HS-5 (cell line): Measurements from ENCODE around the gene EPB41L4B.
"Not testable (repeated sequence)": the region's sequence is repeated elsewhere in the genome, so short reads cannot be mapped to it uniquely, and the experiment has no call there.

Experiments used
- DNase-seq: peaks from one replicate; pipeline ENCODE4 v3.0.0-alpha.2; 2012; ENCODE audit warnings: low read depth

EPB41L4B gene

GRCh38 chr9:109244179-109245132, 76.4 kb downstream of the EPB41L4B start:
- no peak for DNase-seq

DNA sequence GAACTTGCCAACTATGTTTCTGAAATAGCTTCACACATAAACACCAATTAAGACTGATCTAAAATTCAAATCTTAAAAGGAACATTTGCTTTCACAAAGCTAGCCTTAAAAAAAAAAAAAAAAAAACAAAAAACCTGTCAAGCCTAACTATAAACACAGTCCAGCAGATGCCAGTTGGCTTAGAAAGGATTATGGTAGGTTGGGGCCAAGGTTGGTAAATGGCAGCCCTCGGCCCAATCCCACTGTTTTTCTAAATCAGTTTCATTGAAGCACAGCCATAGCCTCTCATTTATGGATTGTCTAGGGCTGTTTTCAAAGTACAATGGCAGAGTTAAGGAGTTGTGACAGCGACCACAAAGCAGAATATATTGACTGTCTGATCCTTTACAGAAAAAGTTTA, 78.1 kb downstream of the EPB41L4B start:
- DNase-seq: no peak

- no peak for DNase-seq
Observed at GRCh38 chr9:109242014-109242413, 78.8 kb downstream of the EPB41L4B start.

GRCh38 chr9:109241207-109241606, 79.7 kb downstream of the EPB41L4B start:
- no peak for DNase-seq

DNA sequence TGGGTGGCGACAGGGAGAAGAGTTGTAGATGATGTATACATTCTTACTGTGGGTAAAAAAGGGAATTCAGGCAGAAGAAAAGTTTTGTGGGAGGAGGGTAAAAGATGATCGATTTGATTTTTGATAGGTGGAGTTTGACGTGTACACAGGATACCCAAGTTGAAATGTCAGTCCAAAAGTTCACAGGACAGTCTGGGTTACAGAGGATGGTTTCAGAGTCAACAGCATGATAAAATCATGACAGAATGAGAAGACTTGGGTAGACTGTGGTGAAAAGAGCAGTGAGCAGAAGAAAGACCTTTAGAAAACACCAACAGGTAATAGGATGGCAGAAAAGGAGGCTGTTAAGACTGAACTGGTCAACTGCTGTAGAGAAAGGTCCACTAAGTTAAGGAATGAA, 81.6 kb downstream of the EPB41L4B start:
- no peak for DNase-seq

DNA sequence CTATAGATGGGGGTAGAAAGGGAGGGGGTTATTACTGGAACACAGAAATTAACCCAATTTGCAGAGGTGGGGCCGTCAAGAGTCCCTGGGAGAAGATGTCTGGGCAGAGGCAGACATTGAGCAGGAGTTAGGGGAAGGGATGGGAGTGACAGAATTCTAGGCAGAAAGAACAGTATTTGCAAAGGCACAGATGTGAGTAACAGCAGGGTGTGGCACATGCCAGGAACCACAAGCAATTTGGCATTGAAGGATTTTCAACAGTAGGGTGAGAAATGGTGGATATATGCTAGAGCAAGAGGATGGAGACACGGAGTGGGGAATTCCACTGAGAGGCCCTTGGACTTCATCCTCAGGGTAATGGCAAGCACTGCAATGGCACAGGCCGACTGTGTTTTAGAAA, 82.2 kb downstream of the EPB41L4B start:
- DNase-seq: no peak

- no peak for DNase-seq
Observed at GRCh38 chr9:109238125-109238524, 82.7 kb downstream of the EPB41L4B start.

DNA sequence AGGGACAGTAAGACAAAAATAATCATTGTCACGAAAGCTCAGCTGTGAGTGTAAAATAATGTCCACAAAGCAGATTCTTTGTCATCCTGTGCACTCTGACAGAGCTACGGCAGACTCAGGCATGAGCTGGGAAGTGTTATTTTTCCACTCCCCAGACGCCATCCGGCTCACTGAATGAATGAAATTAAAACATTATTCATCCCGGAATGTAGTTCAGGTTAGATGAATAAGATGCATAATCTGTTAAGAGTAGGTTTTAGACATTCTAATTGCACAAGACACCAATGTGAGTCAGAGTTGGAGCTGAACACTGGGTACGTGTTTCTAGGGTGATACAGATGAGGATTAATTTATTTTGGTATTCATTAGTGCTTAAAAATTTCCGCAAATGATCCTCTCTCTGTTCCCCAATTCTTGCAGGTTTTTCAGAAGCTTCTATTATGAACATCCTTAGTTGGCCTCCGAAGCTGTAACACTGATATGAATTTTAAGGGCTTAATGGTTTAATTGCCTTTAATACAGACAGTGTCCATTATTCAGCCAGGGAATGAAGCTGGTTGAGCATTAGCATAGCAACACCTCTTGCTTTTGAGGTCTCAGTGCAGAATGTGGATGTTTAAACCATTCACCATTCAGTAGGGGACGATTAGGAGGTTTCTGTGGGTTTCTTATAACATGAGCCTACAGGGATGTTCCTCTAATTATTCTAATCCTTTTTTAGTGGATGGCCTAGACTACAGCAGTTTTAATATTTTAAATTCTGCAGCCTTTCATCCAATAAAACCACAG, 88.2 kb downstream of the EPB41L4B start:
- peak; percentile 79 for DNase-seq

GRCh38 chr9:109231593-109231992, 89.3 kb downstream of the EPB41L4B start:
- DNase-seq: no peak

GRCh38 chr9:109230277-109230676, 90.6 kb downstream of the EPB41L4B start:
- DNase-seq: no peak

DNA sequence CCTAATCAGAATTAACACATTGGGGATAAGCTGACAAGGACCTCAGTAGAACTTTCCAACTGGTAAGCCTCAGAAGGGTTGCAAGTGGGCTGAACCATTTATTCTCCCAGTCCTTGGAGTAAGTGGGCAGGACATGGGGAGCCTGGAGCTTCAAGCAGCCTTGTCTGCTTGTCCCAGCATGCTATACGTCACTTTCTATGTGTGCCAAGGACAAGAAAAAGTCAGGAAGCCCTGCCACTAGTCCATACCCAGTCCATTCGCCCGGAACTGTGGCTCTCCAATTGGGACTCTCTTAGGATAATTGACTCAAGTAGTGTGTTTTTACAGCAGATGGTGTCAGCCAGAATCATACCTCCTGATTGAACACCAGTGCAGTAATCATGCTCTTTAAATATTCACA, 91.2 kb downstream of the EPB41L4B start:
- DNase-seq: no peak

GRCh38 chr9:109228093-109228642, 92.7 kb downstream of the EPB41L4B start:
- DNase-seq: no peak

DNA sequence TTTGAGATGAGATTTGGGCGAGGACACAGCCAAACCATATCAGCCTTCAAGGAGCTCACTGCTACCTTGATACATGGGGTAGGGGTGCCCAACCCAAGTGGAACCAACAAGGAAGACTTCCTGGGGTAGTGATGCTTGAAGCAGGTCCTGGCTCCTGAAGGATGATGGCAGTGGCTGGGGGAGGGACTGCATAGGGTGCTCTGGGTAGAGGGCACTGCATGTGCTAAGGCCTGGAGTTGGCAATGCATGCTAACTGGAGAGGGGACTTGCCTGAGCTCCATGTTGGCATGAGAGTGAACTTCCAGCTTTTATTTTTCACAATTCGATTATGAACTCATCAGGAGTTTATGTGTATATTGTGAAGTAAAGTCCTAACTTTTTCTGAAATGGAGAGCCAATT, 95.2 kb downstream of the EPB41L4B start:
- DNase-seq: no peak

- DNase-seq: no peak
Observed at GRCh38 chr9:109224751-109225150, 96.1 kb downstream of the EPB41L4B start.

GRCh38 chr9:109218242-109218641, 102.6 kb downstream of the EPB41L4B start:
- not testable (repeated sequence) for DNase-seq

GRCh38 chr9:109214414-109214813, 106.4 kb downstream of the EPB41L4B start:
- no peak for DNase-seq

DNA sequence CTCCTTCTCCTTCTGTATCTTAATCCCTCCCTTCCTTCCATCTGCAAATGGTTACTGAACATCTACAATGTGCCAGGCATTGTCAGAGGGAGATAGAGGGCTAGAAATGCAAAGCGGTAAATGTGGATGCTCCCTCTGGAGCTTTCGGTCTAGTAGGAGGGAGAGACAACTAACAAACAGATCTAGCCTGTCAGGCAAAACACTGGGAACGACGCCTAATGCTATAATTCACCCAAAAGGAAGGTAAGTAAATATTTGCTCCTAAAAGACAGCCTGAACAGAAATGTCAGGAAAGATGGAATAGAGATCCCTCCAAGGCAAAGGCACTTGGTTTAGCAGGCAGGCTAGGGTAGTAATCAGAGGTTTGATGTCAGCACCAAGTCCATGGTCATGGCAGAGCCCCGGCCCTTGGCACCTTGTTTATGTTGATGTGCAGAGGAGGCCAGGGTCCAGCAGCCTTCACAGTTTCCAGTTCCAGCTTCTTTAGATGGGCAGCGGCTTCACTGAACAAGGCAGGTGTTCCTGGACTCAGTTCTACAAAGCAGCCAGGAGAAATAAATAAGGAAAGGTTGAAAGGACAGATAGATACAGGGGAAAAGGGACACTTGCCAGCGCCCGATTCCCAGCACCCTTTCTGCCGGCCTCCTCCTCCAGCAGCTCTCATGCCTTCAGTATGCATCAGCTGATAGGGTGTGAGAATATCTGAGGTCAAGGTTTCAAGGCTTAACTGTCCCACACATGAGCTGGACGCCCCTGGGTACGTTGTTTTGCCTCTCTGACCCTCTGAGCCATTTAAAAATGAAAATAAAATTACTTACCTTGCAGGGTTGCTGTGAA, 107.4 kb downstream of the EPB41L4B start:
- no peak for DNase-seq

- no peak for DNase-seq
Observed at GRCh38 chr9:109212768-109213167, 108.1 kb downstream of the EPB41L4B start.

GRCh38 chr9:109206670-109207069, 114.2 kb downstream of the EPB41L4B start:
- no peak for DNase-seq

GRCh38 chr9:109205526-109205925, 115.3 kb downstream of the EPB41L4B start:
- no peak for DNase-seq

DNA sequence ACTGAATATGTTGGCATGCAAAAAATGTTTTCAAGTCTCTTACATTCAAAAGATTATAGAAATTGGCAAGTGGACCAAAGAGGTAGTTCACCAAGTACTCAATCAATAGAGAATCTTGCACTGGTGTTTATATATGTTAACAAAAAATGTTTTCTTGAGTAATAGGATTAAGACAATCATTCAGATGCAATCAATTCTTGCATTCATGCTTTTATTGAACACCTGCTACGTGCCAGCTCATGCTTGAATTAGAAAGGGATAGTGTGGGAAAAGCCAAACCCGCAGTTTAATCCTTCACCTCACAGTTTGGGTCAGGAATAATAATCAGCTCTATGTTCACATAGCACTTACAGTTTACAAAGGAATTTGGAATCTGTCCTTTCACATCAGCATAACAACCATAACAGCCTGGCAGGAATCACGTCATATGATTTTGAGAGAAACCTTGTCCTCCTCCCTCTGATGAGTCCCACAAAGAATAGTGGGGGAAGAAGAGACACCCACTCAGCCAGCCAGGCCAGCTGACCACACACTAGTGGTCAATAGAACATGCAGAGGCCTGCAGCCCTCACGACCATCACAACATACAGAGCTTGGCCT, 117.0 kb downstream of the EPB41L4B start:
- DNase-seq: no peak
